CD1c-positive myeloid dendritic cell (primary cell): ENCODE data around the gene GUCY1A1.

Experiments used
- DNase-seq: peaks from one replicate; pipeline ENCODE4 v3.0.0-alpha.2; 2016; ENCODE audit errors: extremely low spot score

The GUCY1A1 gene

GRCh38 chr4:155692361-155692760 lies 25.7 kb downstream of the GUCY1A1 start:
- no peak for DNase-seq

GRCh38 chr4:155693015-155693663 lies 26.5 kb downstream of the GUCY1A1 start:
- no peak for DNase-seq

- no peak for DNase-seq
Observed at GRCh38 chr4:155694100-155694785, 27.6 kb downstream of the GUCY1A1 start.

- DNase-seq, result no peak
Observed at GRCh38 chr4:155696226-155696625, 29.6 kb downstream of the GUCY1A1 start.

GRCh38 chr4:155696726-155697125 lies 30.1 kb downstream of the GUCY1A1 start:
- no peak for DNase-seq

GRCh38 chr4:155701827-155702226 lies 35.2 kb downstream of the GUCY1A1 start:
- no peak for DNase-seq

GRCh38 chr4:155703486-155704247 lies 37.0 kb downstream of the GUCY1A1 start:
- DNase-seq, result no peak

GRCh38 chr4:155704841-155705404 lies 38.3 kb downstream of the GUCY1A1 start:
- DNase-seq, result no peak

GRCh38 chr4:155705664-155706063 lies 39.0 kb downstream of the GUCY1A1 start:
- no peak for DNase-seq

GRCh38 chr4:155706147-155706546 lies 39.5 kb downstream of the GUCY1A1 start:
- DNase-seq, result no peak

GRCh38 chr4:155707251-155707650 lies 40.6 kb downstream of the GUCY1A1 start:
- no peak for DNase-seq

- DNase-seq, result no peak
Observed at GRCh38 chr4:155708782-155709181, 42.1 kb downstream of the GUCY1A1 start.

GRCh38 chr4:155709918-155710317 lies 43.3 kb downstream of the GUCY1A1 start:
- DNase-seq, result no peak

- no peak for DNase-seq
Observed at GRCh38 chr4:155711556-155711955, 44.9 kb downstream of the GUCY1A1 start.

- DNase-seq, result peak; percentile 16
Observed at GRCh38 chr4:155712846-155713245, 46.2 kb downstream of the GUCY1A1 start.

GRCh38 chr4:155713911-155714310 lies 47.3 kb downstream of the GUCY1A1 start:
- DNase-seq, result no peak

GRCh38 chr4:155722336-155722735 lies 55.7 kb downstream of the GUCY1A1 start:
- DNase-seq, result no peak

GRCh38 chr4:155722816-155723499 lies 56.3 kb downstream of the GUCY1A1 start:
- no peak for DNase-seq

GRCh38 chr4:155724731-155725130 lies 58.1 kb downstream of the GUCY1A1 start:
- DNase-seq, result no peak

GRCh38 chr4:155734065-155734464 lies 67.4 kb downstream of the GUCY1A1 start:
- no peak for DNase-seq

- DNase-seq, result no peak
Observed at GRCh38 chr4:155734951-155735350, 68.3 kb downstream of the GUCY1A1 start.

GRCh38 chr4:155735496-155735895 lies 68.8 kb downstream of the GUCY1A1 start:
- DNase-seq, result no peak
